SK-N-SH (cell line): ENCODE measurements around the gene CLDN10. TPM values are rescaled to one million over a fixed set of nuclear protein-coding genes. Genes with fewer than 3 reads are reported as not detected.

Source experiments
- CTCF ChIA-PET: fragments of 300-600, 350-600 bp; formaldehyde crosslinking; extraction: SDS; loops from one replicate; lab custom pipeline; 2021; lab: Yijun Ruan, JAX
- POLR2A ChIA-PET: fragments of 350-600 bp; sonication (Branson Sonifier 250); formaldehyde crosslinking; extraction: SDS; loops from one replicate; lab custom pipeline; 2020; ENCODE audit warnings: antibody characterized with exemption, inconsistent platforms; lab: Yijun Ruan, JAX
- DNase-seq: peaks from one replicate; pipeline ENCODE4 v3.0.0; 2012
- H2AFZ ChIP-seq: fragments of 200-600 bp; sonication (generic); 2 replicates; pipeline ENCODE4 v1.8.1; 2016; ENCODE audit warnings: antibody characterized with exemption, mild to moderate bottlenecking, low read depth
- H3F3A ChIP-seq: fragments of 200-600 bp; sonication (generic); replicated peaks from 2 replicates; pipeline ENCODE3; 2016; ENCODE audit warnings: antibody characterized with exemption, mild to moderate bottlenecking; ENCODE audit not compliant: insufficient read depth
- H3K27ac ChIP-seq, 2 experiments: fragments of 200-500 bp in 1 of 2; fragments of 200-600 bp in 1 of 2; sonication (Bioruptor generic) in 1 of 2; sonication (generic), shearing (Covaris generic) in 1 of 2; 2 replicates each; pipeline versions ENCODE4 v1.5.1 to v1.6.1; 2014 to 2016; ENCODE audit warnings: low read depth in 2 of 2, inconsistent platforms in 1 of 2, low read length in 1 of 2, mild to moderate bottlenecking in 1 of 2, mixed read lengths in 1 of 2
- H3K27me3 ChIP-seq: fragments of 200-600 bp; sonication (generic), shearing (Covaris generic); 2 replicates; pipeline ENCODE4 v1.6.1; 2016; ENCODE audit warnings: mixed run types; ENCODE audit not compliant: insufficient read depth
- H3K36me3 ChIP-seq, 2 experiments: fragments of 200-500 bp in 1 of 2; fragments of 200-600 bp in 1 of 2; sonication (Bioruptor generic) in 1 of 2; sonication (generic) in 1 of 2; replicated peaks in 1 of 2; 2 replicates each; pipeline versions ENCODE3 to v1.5.1; 2014 to 2016; ENCODE audit warnings: low read length in 1 of 2, mild to moderate bottlenecking in 1 of 2; ENCODE audit not compliant: insufficient read depth in 2 of 2, control insufficient read depth in 1 of 2
- H3K4me1 ChIP-seq, 2 experiments: fragments of 200-500 bp in 1 of 2; fragments of 200-600 bp in 1 of 2; sonication (Bioruptor generic) in 1 of 2; sonication (generic), shearing (Covaris generic) in 1 of 2; 2 replicates each; pipeline versions ENCODE4 v1.5.1 to v1.6.1; 2014 to 2016; ENCODE audit warnings: low read depth in 1 of 2, low read length in 1 of 2, mixed run types in 1 of 2; ENCODE audit not compliant: insufficient read depth in 2 of 2, control insufficient read depth in 1 of 2
- H3K4me2 ChIP-seq: fragments of 200-600 bp; sonication (generic), shearing (Covaris generic); 2 replicates; pipeline ENCODE4 v1.6.1; 2017; ENCODE audit warnings: mixed run types
- H3K4me3 ChIP-seq, 2 experiments: fragments of 200-500 bp in 1 of 2; fragments of 200-600 bp in 1 of 2; sonication (Bioruptor generic) in 1 of 2; sonication (generic), shearing (Covaris generic) in 1 of 2; 2 replicates each; pipeline versions ENCODE4 v1.5.1 to v1.8.1; 2014 to 2016; ENCODE audit warnings: low read depth in 2 of 2, inconsistent platforms in 1 of 2, low read length in 1 of 2, mild to moderate bottlenecking in 1 of 2, mixed read lengths in 1 of 2, moderate library complexity in 1 of 2
- H3K79me2 ChIP-seq: fragments of 200-600 bp; sonication (generic); 2 replicates; pipeline ENCODE4 v1.8.1; 2017; ENCODE audit warnings: mild to moderate bottlenecking; ENCODE audit not compliant: insufficient read depth
- H3K9ac ChIP-seq: fragments of 200-600 bp; sonication (generic); 2 replicates; pipeline ENCODE4 v1.6.1; 2017; ENCODE audit warnings: mixed run types
- H3K9me2 ChIP-seq: fragments of 200-600 bp; sonication (generic); 2 replicates; pipeline ENCODE4 v1.6.1; 2017; ENCODE audit warnings: mixed run types
- H3K9me3 ChIP-seq: fragments of 200-600 bp; sonication (generic); 2 replicates; pipeline ENCODE4 v1.6.1; 2017; ENCODE audit warnings: mixed run types, mild to moderate bottlenecking, moderate library complexity
- H4K20me1 ChIP-seq: fragments of 200-600 bp; sonication (generic); 2 replicates; pipeline ENCODE4 v1.6.1; 2017; ENCODE audit warnings: mild to moderate bottlenecking, mixed run types; ENCODE audit not compliant: insufficient read depth
- ELF1 ChIP-seq: IDR thresholded peaks from 2 replicates; pipeline ENCODE4 v1.4.0; 2012
- EZH2phosphoT487 ChIP-seq: fragments of 200-600 bp; sonication (generic); IDR thresholded peaks from 2 replicates; pipeline ENCODE4 v1.6.1; 2017; ENCODE audit warnings: low read depth, mixed run types, mild to moderate bottlenecking, antibody characterized with exemption, moderate library complexity, borderline replicate concordance
- FOSL2 ChIP-seq: IDR thresholded peaks from 2 replicates; pipeline ENCODE4 v1.4.0; 2012; ENCODE audit warnings: low read depth, mild to moderate bottlenecking, moderate library complexity, borderline replicate concordance
- FOXJ3 ChIP-seq: sonication (generic); formaldehyde crosslinking; IDR thresholded peaks from 2 replicates; pipeline ENCODE4 v1.5.1; 2020; ENCODE audit warnings: mild to moderate bottlenecking, missing genetic modification reagents
- FOXM1 ChIP-seq: IDR thresholded peaks from 2 replicates; pipeline ENCODE4 v1.4.0; 2012; ENCODE audit warnings: low read depth, mild to moderate bottlenecking
- GABPA ChIP-seq: IDR thresholded peaks from 2 replicates; pipeline ENCODE4 v1.4.0; 2012; ENCODE audit warnings: low read depth, mild to moderate bottlenecking
- GATA2 ChIP-seq: sonication (generic); formaldehyde crosslinking; IDR thresholded peaks from 2 replicates; pipeline ENCODE4 v1.5.0; 2020; ENCODE audit warnings: mild to moderate bottlenecking, missing genetic modification reagents
- IRF3 ChIP-seq: fragments of 150-350 bp; IDR thresholded peaks from 2 replicates; pipeline ENCODE4 v1.6.1; 2016; ENCODE audit warnings: mild to moderate bottlenecking, low read depth, low read length
- JUND ChIP-seq: IDR thresholded peaks from 2 replicates; pipeline ENCODE4 v1.4.0; 2012
- MAX ChIP-seq: IDR thresholded peaks from 2 replicates; pipeline ENCODE4 v1.4.0; 2012; ENCODE audit warnings: low read depth
- MEF2A ChIP-seq: IDR thresholded peaks from 2 replicates; pipeline ENCODE4 v1.4.0; 2012; ENCODE audit warnings: low read depth, borderline replicate concordance
- MXI1 ChIP-seq: IDR thresholded peaks from 2 replicates; pipeline ENCODE4 v1.6.1; 2012; ENCODE audit warnings: mild to moderate bottlenecking, low read depth, low read length, improper control_type of control experiment
- NFIC ChIP-seq: IDR thresholded peaks from 2 replicates; pipeline ENCODE4 v1.4.0; 2012; ENCODE audit warnings: borderline replicate concordance
- NRF1 ChIP-seq: IDR thresholded peaks from 2 replicates; pipeline ENCODE4 v1.6.1; 2012; ENCODE audit warnings: low read depth, mild to moderate bottlenecking, low read length
- RCOR1 ChIP-seq: fragments of 150-350 bp; IDR thresholded peaks from 2 replicates; pipeline ENCODE4 v1.6.1; 2017; ENCODE audit warnings: antibody characterized with exemption, low read length
- RXRA ChIP-seq: IDR thresholded peaks from 2 replicates; pipeline ENCODE4 v1.4.0; 2012; ENCODE audit warnings: low read depth, mild to moderate bottlenecking, borderline replicate concordance
- SIN3A ChIP-seq: IDR thresholded peaks from 2 replicates; pipeline ENCODE4 v1.6.1; 2012; ENCODE audit warnings: low read depth, mild to moderate bottlenecking, low read length, moderate library complexity, borderline replicate concordance
- SMC3 ChIP-seq: IDR thresholded peaks from 2 replicates; pipeline ENCODE4 v1.6.1; 2012; ENCODE audit warnings: low read depth, low read length, improper control_type of control experiment
- TCF12 ChIP-seq: IDR thresholded peaks from 2 replicates; pipeline ENCODE4 v1.4.0; 2012
- USF1 ChIP-seq: IDR thresholded peaks from 2 replicates; pipeline ENCODE4 v1.4.0; 2012; ENCODE audit warnings: low read depth, borderline replicate concordance
- USF2 ChIP-seq: fragments of 150-350 bp; IDR thresholded peaks from 2 replicates; pipeline ENCODE4 v1.6.1; 2017; ENCODE audit warnings: antibody characterized with exemption, low read length, low read depth, borderline replicate concordance
- YY1 ChIP-seq: IDR thresholded peaks from 2 replicates; pipeline ENCODE4 v1.4.0; 2012; ENCODE audit warnings: low read depth, mild to moderate bottlenecking
- WGBS: methylation state at CpG from one replicate; pipeline ENCODE4 v1.1.6; 2017; ENCODE audit warnings: low lambda C conversion rate; 5-methylcytosine and 5-hydroxymethylcytosine counted together
- polyA plus RNA-seq, 3 experiments: library from polyadenylated mRNA; depleted of rRNA; stranded (reverse); fragments of >200 nt; gene quantifications; 2 replicates each; pipeline ENCODE4 v1.2.3, GENCODE V29; 2012

CLDN10 gene
- polyA plus RNA-seq, 1 of the 3 experiments (the other 2 are of a cell fraction) = 0.05 TPM

- H3K4me1 ChIP-seq = no peaks in the 10 kb centered on the region; a peak in 1 of 4 replicates
- H3F3A ChIP-seq = no peaks in the 10 kb centered on the region
- H3K9me2 ChIP-seq = no peaks in the 10 kb centered on the region
- no peak overlapping the region for H3K4me3 ChIP-seq
- ChIA-PET CTCF (no interaction called here), POLR2A (no interaction called here)
- H3K27me3 ChIP-seq = no peaks in the 10 kb centered on the region
- no peak overlapping the region for H3K9ac ChIP-seq
- no peak overlapping the region for H3K27ac ChIP-seq
- H3K79me2 ChIP-seq = no peaks in the 10 kb centered on the region
- TF ChIP-seq NFIC = no peak
- TF ChIP-seq YY1 = no peak
- no peak for TF ChIP-seq RXRA
- TF ChIP-seq MAX = no peak
- TF ChIP-seq USF1 = no peak
- no peak for TF ChIP-seq NRF1
- TF ChIP-seq ELF1 = no peak
- TF ChIP-seq JUND = no peak
- no peak for TF ChIP-seq USF2
- no peak for TF ChIP-seq TCF12
- TF ChIP-seq GABPA = no peak
- no peak overlapping the region for H3K4me2 ChIP-seq
- DNase-seq = no peak
- H3K36me3 ChIP-seq = no peaks in the 10 kb centered on the region
- no peak overlapping the region for H2AFZ ChIP-seq
- no peaks in the 10 kb centered on the region for H3K9me3 ChIP-seq
- 54% methylated on average over 2 of the region's 2 CpGs for WGBS
- no peaks in the 10 kb centered on the region for H4K20me1 ChIP-seq
Measured at GRCh38 chr13:95544293-95544692, 8.2 kb upstream of the CLDN10 start.

DNA sequence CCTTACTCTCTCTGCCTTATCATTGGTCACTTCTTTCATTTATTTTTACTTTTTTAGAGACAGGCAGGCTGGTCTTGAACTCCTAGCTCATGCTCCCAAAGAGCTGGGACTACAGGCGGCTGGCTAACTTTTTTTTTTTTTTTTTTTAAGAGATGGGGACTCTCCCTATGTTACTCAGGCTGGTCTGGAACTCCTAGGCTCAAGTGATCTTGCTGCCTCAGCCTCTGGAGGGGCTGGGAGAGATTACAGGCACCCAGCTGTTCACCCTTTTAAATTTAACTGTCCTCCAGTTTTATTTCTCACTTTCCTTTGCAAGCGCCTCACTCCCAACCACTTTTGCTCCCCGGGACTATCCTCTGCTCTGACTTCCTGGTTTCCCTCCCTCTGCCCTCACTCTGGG, 5.6 kb upstream of the CLDN10 start:
- H2AFZ ChIP-seq = peak overlapping the region; percentile 60; the same call in 1 of the 2 replicates
- ChIA-PET POLR2A (no interaction called here), CTCF (interaction anchor here (5.3 kb wide), 1 partner anchor 10 kb away, joined by 29 read pairs; no protein-coding TSS in a partner anchor)
- no peak overlapping the region for H3K27ac ChIP-seq
- H3K79me2 ChIP-seq = no peaks in the 10 kb centered on the region
- no peak overlapping the region for H3K4me3 ChIP-seq
- 89% methylated on average over 2 of the region's 3 CpGs for WGBS
- H3F3A ChIP-seq = no peaks in the 10 kb centered on the region
- TF ChIP-seq RXRA (no peak), FOXM1 (no peak), GATA2 (CRISPR knock-in tag) (no peak), IRF3 (no peak), SMC3 (no peak), USF1 (no peak), MXI1 (no peak), RCOR1 (no peak), FOSL2 (no peak), NRF1 (no peak), SIN3A (no peak), GABPA (no peak), MEF2A (no peak), FOXJ3 (CRISPR knock-in tag) (no peak), EZH2phosphoT487 (no peak)
- H4K20me1 ChIP-seq = no peaks in the 10 kb centered on the region
- no peak overlapping the region for H3K9ac ChIP-seq
- no peak overlapping the region for H3K4me2 ChIP-seq
- no peaks in the 10 kb centered on the region for H3K36me3 ChIP-seq
- H3K9me2 ChIP-seq = no peaks in the 10 kb centered on the region
- no peaks in the 10 kb centered on the region for H3K27me3 ChIP-seq
- H3K9me3 ChIP-seq = no peaks in the 10 kb centered on the region
- H3K4me1 ChIP-seq = no peaks in the 10 kb centered on the region; a peak in 2 of 4 replicates
- no peak for DNase-seq
